ENCODE measurements around the gene SLC1A5. TPM values are rescaled to one million over a fixed set of nuclear protein-coding genes. Genes with fewer than 3 reads are reported as not detected.

SLC1A5 gene
- total RNA-seq (10 to 100 TPM in 2 of 10 donors, 1 to 10 TPM in 8; 3.2 to 17.7 (median 5.3) TPM), polyA plus RNA-seq (10 to 100 TPM in 1 of 2 donors, 1 to 10 TPM in 1; 6.3 to 30.5 TPM)
- long read RNA-seq, donor 1, transcript SLC1A5-203 (8 exons, 2,882 nt): major isoform, 7 of 8 reads
- long read RNA-seq, donor 1, partial matches to known transcripts: 0 of 8 reads
- long read RNA-seq, donor 1, other reads (novel, unspliced or antisense): 1 of 8 reads
- long read RNA-seq, donor 2, transcript SLC1A5-203 (8 exons, 2,882 nt): major isoform, 10 of 11 reads
- long read RNA-seq, donor 2, partial matches to known transcripts: 1 of 11 reads
- long read RNA-seq, donor 2, other reads (novel, unspliced or antisense): 0 of 11 reads
- long read RNA-seq, donor 3, transcript SLC1A5-203 (8 exons, 2,882 nt): major isoform, 18 of 21 reads
- long read RNA-seq, donor 3, partial matches to known transcripts: 1 of 21 reads
- long read RNA-seq, donor 3, other reads (novel, unspliced or antisense): 2 of 21 reads

DNA sequence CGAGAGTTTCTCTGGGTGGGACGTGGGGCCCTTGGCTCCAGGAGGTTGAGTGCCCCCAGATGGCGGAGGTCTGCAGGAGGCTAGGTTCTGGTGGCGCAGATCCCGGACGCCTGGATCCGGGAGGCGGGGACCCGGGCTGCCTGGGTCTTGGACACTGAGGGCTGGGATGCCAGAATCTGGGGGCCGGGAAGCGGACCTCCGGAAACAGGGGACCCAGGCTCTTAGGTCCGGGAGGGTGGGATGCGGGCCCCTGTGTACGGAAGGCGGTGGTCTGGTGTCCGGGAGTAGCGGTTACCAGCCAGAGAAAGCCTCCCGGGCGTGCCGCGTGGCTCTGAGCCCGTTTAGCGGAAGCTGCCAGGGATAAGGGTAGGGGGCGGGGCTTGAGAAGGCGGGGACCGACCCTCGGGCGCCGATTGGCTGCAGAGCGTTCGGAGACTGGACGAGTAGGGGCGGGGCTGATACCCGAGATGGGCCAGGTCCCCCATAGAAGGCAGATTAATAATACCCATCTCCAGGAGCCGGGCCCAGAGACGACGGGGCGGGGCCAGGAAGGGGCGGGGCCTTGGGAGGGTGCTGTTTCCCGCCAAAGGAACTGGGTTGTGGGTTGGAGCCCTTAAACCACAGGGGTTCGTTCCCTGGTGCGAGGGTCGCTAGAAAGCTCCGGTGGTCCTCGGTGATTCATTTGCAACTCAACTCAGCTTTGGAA lies at the start of gene SLC1A5:
SLC1A5 (minus strand) TSS at position 333 of the 706 bp plus-strand sequence. CDS start 629 bp downstream, outside the sequence.
- H3K4me1 ChIP-seq: peaks cover 9 to 53% (median 40%) of the 10 kb centered on the region in 9 donors
- ATAC-seq (peak; percentile 89 to 94 (median 92)), DNase-seq (peak; percentile 95 to 97)
- intact Hi-C loops (cut with DNase I): loop anchor here in 3 of 10 donors (10.0 kb wide), 1 partner anchor 46 kb away; no protein-coding TSS in a partner anchor
- 2% methylated on average over 45 to 46 of the region's 46 CpGs for WGBS, 2 donors
- peak within 1 kb of the TSS; percentile 63 to 93 (median 88) for H3K27ac ChIP-seq
- no peaks in the 10 kb centered on the region for H3K9me3 ChIP-seq
- peaks cover 0 to 6% (median 0%) of the 10 kb centered on the region in 7 donors for H3K27me3 ChIP-seq
- peak within 1 kb of the TSS; percentile 53 to 87 (median 68) for H3K4me3 ChIP-seq
- H3K36me3 ChIP-seq: peaks cover 0 to 1% (median 0%) of the 10 kb centered on the region in 9 donors
- no peak for TF ChIP-seq CTCF (IDR thresholded peaks at IDR 0.05)

DNA sequence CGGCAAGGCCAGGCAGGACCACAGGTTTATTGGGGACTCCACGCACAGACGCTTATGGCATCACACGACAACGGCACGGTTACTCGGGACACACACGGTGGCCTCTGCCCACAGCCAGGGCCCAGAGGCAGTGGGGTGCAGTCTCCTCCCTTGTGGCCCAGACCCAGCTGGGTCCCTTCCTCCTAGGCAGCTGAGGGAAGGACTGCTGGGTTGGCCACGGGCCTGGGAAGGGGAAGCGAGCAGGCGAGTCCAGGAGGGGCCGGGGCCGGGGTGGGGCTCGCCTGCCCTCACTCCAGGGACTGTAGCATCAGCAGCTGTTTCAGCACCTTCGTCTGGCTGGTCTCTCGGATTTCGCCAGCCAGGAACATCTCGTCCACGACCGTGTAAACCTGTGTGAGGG lies 49.8 kb upstream of the SLC1A5 start:
- 81 to 84% methylated on average over 20 of the region's 20 CpGs for WGBS, 2 donors
- H3K36me3 ChIP-seq: peaks cover 0 to 71% (median 23%) of the 10 kb centered on the region in 9 donors

DNA sequence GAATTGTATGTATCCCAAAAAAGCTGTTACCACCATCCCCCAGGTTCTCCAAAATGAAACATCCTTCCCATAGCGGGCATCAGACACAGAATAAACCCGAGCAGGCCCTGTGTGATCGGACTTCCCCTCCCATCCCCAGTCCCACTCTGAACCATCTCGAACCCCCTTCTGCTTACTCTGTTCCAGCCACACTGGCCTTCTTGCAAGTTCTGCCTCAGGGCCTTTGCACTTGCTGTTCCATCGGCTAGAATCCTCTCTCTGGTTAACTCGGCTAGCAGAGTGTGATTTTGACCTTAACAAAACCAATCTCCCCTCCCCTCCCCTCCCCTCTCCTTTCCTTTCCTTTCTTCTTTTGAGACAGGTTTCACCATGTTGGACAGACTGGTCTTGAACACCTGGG lies 46.6 kb upstream of the SLC1A5 start:
- Histone ChIP-seq H3K4me1 (peaks cover 0 to 10% (median 0%) of the 10 kb centered on the region in 9 donors), H3K27ac (no peak overlapping the region), H3K36me3 (peaks cover 0 to 43% (median 17%) of the 10 kb centered on the region in 9 donors), H3K27me3 (no peaks in the 10 kb centered on the region), H3K9me3 (no peaks in the 10 kb centered on the region), H3K4me3 (no peak overlapping the region)
- TF ChIP-seq CTCF (IDR thresholded peaks at IDR 0.05): no peak
- no peak for DNase-seq
- no peak for ATAC-seq
- 98% methylated on average over 6 of the region's 6 CpGs for WGBS, 2 donors
- intact Hi-C loops (cut with DNase I): loop anchor here in 3 of 10 donors (10.0 kb wide), 1 partner anchor 50 kb away; the partner anchor contains the start of gene SLC1A5 (in 3 of the 3)

More for the DNA sequence above, 49.8 kb upstream of the SLC1A5 start:
- peaks cover 3 to 35% (median 17%) of the 10 kb centered on the region in 9 donors for H3K4me1 ChIP-seq
- DNase-seq (peak in 1 of 2 donors; percentile 24), ATAC-seq (no peak)
- TF ChIP-seq CTCF (IDR thresholded peaks at IDR 0.05): no peak
- no peaks in the 10 kb centered on the region for H3K9me3 ChIP-seq
- H3K4me3 ChIP-seq: no peak overlapping the region
- no peaks in the 10 kb centered on the region for H3K27me3 ChIP-seq
- no peak overlapping the region for H3K27ac ChIP-seq
- intact Hi-C loops (cut with DNase I): loop anchor here in 3 of 10 donors (10.0 kb wide), 1 partner anchor 53 kb away; the partner anchor contains the start of gene SLC1A5 (in 3 of the 3)

GRCh38 chr19:46834121-46834520 lies 45.7 kb upstream of the SLC1A5 start:
- H3K27me3 ChIP-seq: no peaks in the 10 kb centered on the region
- H3K4me1 ChIP-seq: peaks cover 0 to 10% (median 0%) of the 10 kb centered on the region in 9 donors
- peaks cover 0 to 34% (median 12%) of the 10 kb centered on the region in 9 donors for H3K36me3 ChIP-seq
- no peak for ATAC-seq
- no peak overlapping the region for H3K27ac ChIP-seq
- TF ChIP-seq CTCF (IDR thresholded peaks at IDR 0.05): no peak
- no peaks in the 10 kb centered on the region for H3K9me3 ChIP-seq
- intact Hi-C loops (cut with DNase I): loop anchor here in 3 of 10 donors (10.0 kb wide), 1 partner anchor 49 kb away; the partner anchor contains the start of gene SLC1A5 (in 3 of the 3)
- no peak for DNase-seq
- 82 to 85% methylated on average over 5 of the region's 5 CpGs for WGBS, 2 donors
- no peak overlapping the region for H3K4me3 ChIP-seq

All from heart right ventricle (tissue), 16 donors.